Hepatocyte (in vitro differentiated cells): ENCODE results near the gene EHBP1L1.

Experiments used
- CTCF ChIP-seq: fragments of 200-600 bp; sonication (generic); IDR thresholded peaks from 2 replicates; pipeline ENCODE4 v1.5.1; 2016; ENCODE audit warnings: antibody characterized with exemption, mild to moderate bottlenecking; ENCODE audit not compliant: poor library complexity
- EZH2 ChIP-seq: fragments of 200-600 bp; sonication (generic); IDR thresholded peaks from 2 replicates; pipeline ENCODE4 v1.6.1; 2016; ENCODE audit warnings: antibody characterized with exemption, mild to moderate bottlenecking, borderline replicate concordance

- TF ChIP-seq EZH2 (no peak), CTCF (no peak)
Measured at GRCh38 chr11:65589444-65590239, 13.8 kb downstream of the EHBP1L1 start.
